ENCODE measurements around the gene FYN.

FYN gene

GRCh38 chr6:111738156-111738555 lies 135.1 kb downstream of the FYN start:
- DNase-seq (ENCODE audit: extremely low read depth, low read depth): no peak
- no peak for TF ChIP-seq CTCF (IDR thresholded peaks at IDR 0.05; ENCODE audit: low read depth, low read length, missing control alignments)
- no peak overlapping the region for H3K4me3 ChIP-seq (replicated peaks; ENCODE audit: low read depth, low read length)

- DNase-seq (ENCODE audit: extremely low read depth, low read depth): no peak
- H3K4me3 ChIP-seq (replicated peaks; ENCODE audit: low read depth, low read length): no peak overlapping the region
- no peak for TF ChIP-seq CTCF (IDR thresholded peaks at IDR 0.05; ENCODE audit: low read depth, low read length, missing control alignments)
Measured at GRCh38 chr6:111737065-111737521, 136.2 kb downstream of the FYN start.

- H3K4me3 ChIP-seq (replicated peaks; ENCODE audit: low read depth, low read length): no peak overlapping the region
- no peak for TF ChIP-seq CTCF (IDR thresholded peaks at IDR 0.05; ENCODE audit: low read depth, low read length, missing control alignments)
- DNase-seq (ENCODE audit: extremely low read depth, low read depth): no peak
Measured at GRCh38 chr6:111736005-111736608, 137.1 kb downstream of the FYN start.

- no peak for TF ChIP-seq CTCF (IDR thresholded peaks at IDR 0.05; ENCODE audit: low read depth, low read length, missing control alignments)
- H3K4me3 ChIP-seq (replicated peaks; ENCODE audit: low read depth, low read length): no peak overlapping the region
- DNase-seq (ENCODE audit: extremely low read depth, low read depth): no peak
Measured at GRCh38 chr6:111734068-111735061, 138.9 kb downstream of the FYN start.

- TF ChIP-seq CTCF (IDR thresholded peaks at IDR 0.05; ENCODE audit: low read depth, low read length, missing control alignments): no peak
- H3K4me3 ChIP-seq (replicated peaks; ENCODE audit: low read depth, low read length): no peak overlapping the region
- DNase-seq (ENCODE audit: extremely low read depth, low read depth): no peak
Measured at GRCh38 chr6:111732390-111732789, 140.9 kb downstream of the FYN start.

- DNase-seq (ENCODE audit: extremely low read depth, low read depth): no peak
- no peak for TF ChIP-seq CTCF (IDR thresholded peaks at IDR 0.05; ENCODE audit: low read depth, low read length, missing control alignments)
- no peak overlapping the region for H3K4me3 ChIP-seq (replicated peaks; ENCODE audit: low read depth, low read length)
Measured at GRCh38 chr6:111731456-111732195, 141.6 kb downstream of the FYN start.
